GM18519 (cell line): ENCODE measurements around the gene MAPK8IP3.
"Not testable (repeated sequence)": the region's sequence is repeated elsewhere in the genome, so short reads cannot be mapped to it uniquely, and the experiment has no call there.

Experiments
- ATAC-seq: cut with Tn5 transposase; IDR thresholded peaks from one replicate; pipeline ENCODE4 v1.9.1; 2021; ENCODE audit warnings: mild to moderate bottlenecking, moderate library complexity; ENCODE audit not compliant: unreplicated experiment, low FRiP score

Gene MAPK8IP3

DNA sequence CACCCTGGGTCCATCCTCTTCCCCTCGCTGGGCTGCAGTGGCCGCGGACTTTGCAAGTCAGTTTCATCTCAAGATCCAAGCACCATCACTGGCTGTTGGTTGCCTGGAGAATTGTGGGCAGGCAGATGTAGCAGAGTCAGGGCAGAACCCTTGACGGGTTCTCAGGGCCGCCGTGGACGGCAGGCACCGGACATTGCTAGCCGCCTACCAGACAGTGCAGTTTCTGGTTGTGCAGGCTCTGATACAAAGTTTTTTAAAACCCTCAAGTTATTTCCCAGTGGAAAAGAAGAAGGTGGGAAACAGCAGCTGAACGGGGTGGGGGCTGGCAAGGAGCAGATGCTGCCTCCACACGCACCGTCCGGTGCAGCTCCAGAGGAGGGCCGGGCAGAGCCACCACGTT is 3.4 kb downstream of the MAPK8IP3 start:
- no peak for ATAC-seq

DNA sequence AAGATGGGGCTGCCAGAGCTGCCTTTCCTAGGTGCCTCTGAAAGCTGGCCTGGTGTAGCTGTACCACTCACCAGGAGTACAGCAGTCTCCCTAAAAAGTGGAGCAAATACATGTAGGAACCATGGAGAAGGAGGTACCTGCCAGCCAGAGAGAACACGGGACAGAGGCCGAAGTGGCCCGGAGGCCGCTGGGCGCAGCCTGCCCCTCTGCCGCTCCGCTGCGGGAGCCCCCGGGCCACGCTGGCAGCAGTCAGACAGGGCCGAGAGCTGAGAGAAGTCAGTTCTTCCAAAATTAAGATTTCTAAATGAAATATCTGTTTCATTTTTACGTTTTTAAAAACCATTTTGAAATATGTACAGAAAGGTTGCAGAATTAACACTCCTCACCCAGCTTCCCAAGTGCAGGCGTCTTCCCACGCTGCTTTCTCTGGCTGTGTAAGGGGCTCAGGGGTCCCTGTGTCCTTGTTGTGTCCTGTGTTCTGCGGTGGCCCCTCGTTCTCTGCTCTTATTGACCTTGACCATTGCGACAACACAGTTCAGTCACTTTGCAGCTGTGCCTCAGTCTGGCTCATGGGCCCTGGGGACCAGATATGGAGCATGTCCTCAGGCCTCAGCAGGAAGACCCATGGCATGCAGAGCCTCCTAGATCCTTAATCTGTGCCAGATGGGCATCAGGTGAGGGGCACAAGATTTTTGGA is 5.0 kb downstream of the MAPK8IP3 start:
- ATAC-seq: no peak

DNA sequence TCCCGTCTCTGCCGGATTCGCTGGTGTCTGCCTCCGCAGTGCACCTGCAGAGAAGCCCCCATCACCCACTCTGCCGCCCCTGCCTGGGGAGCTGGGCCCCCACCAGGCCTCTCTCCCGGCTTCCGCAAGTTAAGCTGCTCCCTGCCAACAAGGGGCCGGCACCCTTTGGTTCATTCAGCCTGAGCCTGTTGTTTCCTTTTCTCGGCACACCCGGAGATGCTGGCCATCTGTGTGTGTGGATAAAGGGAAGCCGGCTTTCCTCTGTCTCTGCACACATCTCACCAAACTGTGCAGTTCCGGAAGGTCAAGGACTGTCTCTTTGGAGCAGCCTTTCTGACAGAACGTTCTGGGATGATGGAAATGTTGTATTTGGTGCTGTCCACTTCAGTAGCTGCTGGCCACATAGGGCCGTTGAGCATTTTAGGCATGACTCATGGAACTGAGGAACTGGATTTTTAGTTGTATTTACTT is 6.8 kb downstream of the MAPK8IP3 start:
- ATAC-seq: no peak

DNA sequence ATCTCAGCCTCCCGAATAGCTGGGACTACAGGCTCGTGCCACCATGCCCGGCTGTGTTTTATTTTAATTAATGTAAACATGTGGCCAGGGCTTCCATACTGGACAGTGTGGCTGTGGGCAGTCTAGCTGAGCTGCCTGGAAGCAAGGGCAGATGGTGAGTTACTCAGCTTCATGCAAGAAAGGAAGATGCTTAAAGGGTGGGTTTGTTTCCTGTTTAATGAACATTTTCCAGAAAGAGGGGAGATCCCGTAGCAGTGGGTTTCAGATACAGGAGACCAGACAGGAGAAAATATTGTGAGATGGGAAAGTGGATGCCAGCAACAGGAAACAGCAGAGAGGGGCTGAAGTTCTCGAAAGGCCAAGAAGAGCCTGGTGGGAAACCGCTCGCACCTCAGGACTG is 7.3 kb downstream of the MAPK8IP3 start:
- no peak for ATAC-seq

DNA sequence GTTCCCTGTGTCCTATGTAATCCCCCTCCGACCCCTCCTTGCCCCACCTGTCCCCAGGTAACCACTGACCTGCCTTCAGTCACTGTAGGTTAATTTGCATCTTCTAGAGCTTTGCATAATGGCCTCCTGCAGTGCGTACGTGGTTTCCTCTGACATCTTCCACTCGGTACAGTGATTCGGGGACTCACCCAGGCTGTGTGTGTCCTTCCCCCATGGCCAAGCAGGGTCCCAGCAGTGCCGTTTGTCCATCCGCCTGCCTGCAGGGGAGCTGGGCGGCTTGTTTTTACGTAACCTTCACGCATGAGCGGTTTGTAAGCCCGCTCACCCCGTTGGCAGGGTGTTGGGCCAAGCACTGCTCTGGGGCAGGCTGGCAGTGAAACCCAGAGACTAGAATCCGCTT is 7.9 kb downstream of the MAPK8IP3 start:
- ATAC-seq: no peak

DNA sequence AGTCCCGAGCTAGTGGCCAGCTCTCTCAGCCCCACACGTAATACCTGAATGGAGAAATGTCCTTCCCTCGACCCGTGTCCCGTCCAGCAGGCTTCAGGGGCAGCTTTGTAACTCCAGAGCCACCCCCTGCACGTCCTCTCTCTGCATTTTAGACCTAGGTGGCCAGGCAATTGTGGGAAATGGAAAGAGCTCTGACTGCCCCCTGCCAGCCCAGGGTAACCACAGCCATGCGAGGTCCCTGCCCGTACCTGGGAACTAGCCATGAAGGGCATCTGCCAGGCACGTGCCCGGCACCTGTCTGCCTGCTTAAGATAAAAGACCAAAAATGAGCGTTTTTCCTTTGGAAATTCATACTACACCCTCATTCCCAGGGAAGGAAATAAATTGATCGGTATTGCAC is 9.2 kb downstream of the MAPK8IP3 start:
- ATAC-seq: no peak

DNA sequence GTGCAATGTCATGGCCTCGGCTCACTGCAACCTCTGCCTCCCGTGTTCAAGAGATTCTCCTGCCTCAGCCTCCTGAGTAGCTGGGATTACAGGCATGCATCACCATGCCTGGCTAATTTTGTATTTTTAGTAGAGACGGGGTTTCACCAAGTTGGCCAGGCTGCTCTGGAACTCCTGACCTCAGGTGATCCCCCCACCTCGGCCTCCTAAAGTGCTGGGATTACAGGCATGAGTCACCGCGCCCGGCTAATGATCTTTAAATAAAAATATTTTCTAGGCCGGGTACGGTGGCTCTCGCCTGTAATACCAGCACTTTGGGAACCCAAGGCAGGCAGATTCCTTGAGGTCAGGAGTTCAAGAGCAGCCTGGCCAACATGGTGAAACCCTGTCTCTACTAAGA is 12.2 kb downstream of the MAPK8IP3 start:
- not testable (repeated sequence) for ATAC-seq

DNA sequence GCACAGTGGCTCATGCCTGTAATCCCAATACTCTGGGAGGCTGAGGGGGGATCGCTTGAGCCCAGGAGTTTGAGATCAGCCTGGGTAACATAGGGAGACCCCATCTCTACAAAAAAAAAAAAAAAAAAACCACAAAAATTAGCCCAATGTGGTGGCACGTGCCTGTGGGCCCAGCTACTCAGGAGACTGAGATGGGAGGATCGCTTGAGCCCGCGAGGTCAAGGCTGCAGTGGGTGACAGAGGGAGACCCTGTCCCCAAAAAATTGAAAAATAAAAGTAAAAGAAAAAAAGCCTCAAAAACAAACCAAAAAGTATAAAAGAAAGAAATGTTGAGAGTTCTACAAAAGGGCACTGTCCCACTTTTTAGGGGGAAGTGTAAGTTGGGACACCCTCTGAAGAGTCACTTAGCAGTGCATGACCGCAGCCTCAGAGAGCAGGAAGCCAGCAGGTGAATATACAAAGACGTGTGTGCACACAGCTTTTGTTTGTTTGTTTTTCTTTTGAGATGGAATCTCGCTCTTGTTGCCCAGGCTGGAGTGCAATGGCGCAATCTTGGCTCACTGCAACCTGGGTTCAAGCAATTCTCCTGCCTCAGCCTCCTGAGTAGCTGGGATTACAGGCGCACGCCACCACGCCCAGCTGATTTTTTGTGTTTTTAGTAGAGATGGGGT is 13.7 kb downstream of the MAPK8IP3 start:
- ATAC-seq: not testable (repeated sequence)

DNA sequence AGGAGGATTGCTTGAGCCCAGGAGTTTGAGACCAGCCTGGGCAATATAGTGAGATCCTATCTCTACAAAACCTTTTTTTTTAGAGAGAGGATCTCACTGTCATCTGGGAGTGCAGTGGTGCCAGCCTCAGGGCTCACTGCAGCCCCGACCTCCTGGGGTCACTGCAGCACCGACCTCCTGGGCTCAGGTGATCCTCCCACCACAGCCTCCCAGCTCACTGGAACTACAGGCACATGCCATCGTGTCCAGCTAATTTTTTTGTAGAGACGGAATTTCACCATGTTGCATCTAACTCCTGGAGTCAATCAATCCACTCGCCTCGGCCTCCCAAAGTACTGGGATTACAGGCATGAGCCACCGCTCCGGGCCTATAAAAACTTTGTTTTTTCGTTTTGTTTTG is 15.4 kb downstream of the MAPK8IP3 start:
- no peak for ATAC-seq

DNA sequence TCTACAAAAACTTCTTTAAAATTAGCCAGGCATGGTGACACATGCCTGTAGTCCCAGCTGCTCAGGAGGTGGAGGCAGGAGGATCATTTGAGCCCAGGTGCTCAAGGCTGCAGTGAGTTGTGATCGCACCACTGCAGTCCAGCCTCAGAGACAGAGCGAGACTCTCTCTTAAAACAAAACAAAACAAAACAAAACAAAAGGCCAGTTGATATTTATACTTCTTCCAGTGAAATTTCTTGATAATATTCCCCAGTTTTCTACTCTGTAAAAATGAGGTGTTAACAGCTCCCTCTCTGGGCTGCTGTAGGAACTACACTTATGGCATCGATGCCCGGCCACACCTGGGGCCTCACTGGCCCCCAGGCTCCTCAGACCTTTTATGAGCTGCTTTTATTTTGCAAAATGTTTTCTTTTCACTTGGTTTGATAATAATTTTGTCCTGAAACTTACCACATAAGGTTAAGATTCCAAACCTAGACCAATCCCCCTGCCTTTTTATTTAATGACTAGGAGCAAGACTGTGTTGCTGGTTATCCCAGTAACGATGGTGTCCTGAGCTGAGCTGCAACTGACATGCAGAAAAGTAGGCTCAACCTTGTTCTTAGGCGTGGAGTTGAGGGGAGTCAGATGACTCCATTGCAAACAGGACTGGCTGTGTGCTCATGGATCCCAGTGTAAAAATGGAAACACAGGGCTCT is 17.6 kb downstream of the MAPK8IP3 start:
- no peak for ATAC-seq

DNA sequence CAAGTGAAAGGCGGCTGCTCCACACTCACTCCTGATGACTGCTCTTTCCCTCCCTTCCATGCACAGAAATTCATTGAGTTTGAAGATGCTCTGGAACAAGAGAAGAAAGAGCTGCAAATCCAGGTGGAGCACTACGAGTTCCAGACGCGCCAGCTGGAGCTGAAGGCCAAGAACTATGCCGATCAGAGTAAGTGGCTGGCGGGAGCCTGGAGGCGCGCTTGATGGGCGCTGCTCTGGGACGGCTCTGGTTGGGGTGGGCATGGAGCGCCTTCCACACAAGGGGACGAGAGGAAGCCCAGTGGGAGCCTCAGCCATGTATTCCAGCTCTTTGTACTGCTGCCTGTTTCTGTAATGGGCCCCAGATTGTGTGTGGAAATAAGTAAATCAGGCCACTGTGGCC is 18.5 kb downstream of the MAPK8IP3 start:
- ATAC-seq: no peak

DNA sequence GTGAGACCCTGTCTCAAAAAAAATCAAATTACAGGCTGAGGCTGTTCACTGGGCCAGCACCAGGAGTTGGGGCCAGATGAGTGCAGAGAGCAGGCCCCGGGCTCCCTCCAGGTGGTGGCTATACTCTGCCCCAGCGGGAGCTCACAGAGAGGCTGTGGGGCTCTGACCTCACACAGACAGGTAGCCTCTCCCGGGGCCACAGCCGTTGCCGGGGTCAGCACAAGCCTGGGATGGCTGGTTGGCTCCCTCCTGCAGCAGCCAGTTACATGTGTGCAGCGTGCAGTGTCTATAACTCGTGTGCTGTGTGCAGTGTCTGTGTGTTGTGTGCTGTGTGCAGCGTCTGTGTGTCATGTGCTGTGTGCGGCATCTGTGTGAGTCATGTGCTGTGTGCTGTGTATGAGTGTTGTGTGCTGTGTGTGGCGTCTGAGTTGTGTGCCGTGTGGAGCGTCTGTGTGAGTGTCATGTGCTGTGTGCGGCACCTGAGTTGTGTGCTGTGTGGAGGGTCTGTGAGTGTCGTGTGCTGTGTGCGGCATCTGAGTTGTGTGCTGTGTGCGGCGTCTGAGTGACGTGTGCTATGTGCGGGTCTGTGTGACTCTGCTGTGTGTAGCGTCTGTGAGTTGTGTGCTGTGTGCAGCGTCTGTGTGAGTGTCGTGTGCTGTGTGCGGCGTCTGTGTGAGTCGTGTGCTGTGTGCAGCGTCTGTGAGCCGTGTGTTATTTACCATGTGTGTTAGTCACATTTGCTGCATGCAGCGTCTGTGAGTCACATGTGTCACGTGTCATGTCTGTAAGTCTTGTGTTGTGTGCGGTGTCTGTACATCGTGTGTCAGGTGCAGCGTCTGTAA is 20.9 kb downstream of the MAPK8IP3 start:
- ATAC-seq: no peak

DNA sequence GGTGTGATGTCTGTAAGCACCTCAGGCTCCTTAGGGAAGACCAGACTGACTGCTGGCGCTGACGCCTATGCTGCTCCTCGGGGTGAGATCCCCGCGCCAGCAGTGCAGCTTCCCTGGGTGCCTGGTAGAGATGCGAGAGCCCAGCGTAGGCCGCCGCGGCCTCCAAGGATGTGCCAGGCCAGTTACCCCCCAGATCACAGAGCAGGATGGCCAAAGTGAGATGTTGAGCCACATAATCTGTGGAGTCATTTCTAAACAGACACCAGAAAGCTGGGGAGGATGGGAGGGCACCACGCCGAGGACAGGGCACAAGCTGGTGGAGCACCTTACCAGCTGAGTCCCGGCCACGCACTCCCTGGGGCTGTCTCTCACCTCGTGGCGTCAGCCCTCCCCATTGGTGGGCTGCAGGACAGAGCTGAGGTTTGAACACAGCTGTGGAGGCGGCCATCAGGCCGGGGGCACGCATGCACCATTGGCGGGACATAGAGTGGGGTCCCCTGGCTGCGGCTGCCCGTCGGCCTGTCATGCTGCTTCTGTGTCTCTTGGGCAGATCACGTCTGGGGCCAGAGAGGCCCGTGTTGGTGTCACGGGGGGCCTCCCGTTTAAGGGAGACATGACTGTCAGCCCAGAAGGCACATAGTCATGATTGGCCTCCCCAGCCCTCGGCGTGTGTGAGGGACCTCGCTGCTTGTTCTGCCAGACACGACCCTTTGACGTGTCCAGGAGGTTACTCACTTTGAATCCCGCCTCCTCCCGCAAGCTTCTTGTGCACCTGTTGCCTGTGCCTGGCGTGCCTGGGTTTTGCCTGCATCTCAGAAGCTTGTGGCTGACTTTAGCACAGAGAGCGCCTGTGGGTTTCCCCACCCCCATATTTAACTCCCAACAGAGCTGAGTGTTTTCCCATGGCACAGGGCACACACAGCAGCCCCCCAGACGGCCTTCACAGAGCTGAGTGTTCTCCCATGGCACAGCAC is 21.9 kb downstream of the MAPK8IP3 start:
- ATAC-seq: no peak

DNA sequence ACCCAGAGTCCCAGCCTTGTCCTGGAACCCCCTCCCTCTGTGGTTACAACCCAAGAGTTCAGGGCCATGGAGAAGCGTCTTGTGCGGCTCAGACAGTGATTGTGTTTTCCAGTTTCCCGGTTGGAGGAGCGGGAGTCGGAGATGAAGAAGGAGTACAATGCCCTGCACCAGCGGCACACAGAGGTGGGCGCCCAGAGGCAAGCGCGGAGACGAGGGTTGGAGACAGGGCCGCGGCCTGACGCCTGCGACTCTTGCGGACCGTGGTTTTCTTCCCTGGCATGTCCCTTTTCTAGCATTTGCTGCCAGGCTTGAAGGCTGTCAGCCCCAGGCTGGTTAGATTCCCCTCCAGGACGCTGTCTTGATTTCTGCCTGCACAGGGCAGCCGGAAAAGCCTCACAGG is 23.0 kb downstream of the MAPK8IP3 start:
- no peak for ATAC-seq

DNA sequence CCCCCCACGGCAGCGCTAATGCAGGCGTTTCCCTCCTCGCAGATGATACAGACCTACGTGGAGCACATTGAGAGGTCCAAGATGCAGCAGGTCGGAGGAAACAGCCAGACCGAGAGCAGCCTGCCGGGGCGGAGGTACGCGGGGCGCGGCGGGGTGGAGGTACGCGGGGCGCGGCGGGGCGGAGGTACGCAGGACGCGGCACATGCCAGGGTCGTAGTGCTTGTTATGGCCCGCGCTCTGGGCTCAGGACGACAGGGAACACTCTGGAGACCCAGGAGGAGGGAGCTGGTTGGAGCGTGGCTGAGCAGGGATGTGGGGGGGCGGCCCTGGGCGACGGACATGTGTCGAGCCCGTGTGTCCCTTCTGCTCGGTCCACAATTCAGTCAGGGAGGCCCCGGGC is 23.4 kb downstream of the MAPK8IP3 start:
- no peak for ATAC-seq

DNA sequence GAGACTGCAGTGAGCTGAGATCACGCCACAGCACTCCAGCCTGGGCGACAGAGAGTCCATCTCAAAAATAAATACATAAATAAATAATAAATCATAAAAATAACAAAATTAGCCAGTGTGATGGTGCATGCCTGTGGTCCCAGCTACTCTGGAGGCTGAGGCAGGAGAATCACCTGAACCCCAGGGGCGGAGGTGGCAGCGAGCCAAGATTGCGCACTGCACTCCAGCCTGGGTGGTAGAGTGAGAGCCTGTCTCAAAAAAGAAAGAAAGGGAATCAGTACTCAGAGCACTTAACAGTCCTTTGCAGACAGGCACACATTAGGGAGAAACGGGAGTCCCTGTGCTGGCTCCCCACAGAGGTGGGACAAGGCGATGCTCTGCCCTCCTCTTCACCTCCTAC is 25.1 kb downstream of the MAPK8IP3 start:
- ATAC-seq: no peak

DNA sequence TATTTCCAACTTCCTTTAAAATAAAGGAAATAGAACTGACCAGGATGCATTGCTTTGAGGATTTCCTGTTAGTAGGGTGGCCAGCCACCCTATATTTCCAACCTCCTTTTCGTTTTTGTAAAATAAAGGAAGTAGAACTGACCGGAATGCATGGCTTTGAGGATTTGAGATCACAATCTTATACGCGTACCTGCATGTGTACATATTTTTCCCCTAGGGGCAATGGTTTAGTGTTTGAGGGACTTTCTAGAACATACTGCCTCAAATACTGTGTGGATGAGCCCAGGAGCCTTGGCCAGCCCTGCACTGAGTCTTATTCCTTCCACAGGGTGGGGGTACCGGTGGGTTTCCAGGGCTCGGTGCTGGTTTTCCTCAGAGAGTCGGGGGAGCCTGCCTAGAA is 25.6 kb downstream of the MAPK8IP3 start:
- ATAC-seq: no peak

DNA sequence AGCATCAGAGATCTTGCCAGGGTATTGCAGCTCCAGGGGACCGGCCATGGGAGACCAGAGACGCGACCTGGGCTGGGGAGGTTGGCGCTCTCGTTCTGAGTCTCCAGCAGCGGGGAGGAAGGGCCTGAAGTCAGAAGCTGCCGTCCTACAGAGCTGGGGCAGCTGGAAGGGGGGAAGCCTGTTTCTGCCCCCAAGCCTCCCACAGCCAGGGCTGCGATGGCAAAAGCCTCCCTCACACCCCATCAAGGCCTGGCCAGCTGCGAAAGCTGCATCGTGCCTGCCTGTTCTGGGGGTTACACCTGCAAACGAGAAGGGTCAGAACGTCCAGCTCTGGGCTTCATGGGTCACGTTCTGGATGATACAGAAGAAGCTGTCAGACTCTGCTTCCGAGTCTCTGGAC is 26.1 kb downstream of the MAPK8IP3 start:
- ATAC-seq: no peak

DNA sequence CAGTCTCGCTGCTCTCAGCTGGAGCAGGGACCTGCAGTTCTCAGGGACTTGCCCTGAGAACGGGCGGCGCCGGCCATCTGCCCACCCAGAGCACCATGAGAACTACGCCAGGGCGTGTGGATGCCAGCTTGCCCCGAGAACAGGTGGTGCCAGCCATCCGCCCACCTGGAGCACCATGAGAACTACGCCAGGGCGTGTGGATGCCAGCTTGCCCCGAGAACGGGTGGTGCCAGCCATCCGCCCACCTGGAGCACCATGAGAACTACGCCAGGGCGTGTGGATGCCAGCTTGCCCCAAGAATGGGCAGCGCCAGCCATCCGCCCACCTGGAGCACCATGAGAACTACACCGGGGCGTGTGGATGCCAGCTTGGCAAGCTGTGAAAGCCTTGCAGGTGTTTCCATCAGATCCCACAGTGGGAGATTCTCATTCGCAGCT is 26.6 kb downstream of the MAPK8IP3 start:
- not testable (repeated sequence) for ATAC-seq

DNA sequence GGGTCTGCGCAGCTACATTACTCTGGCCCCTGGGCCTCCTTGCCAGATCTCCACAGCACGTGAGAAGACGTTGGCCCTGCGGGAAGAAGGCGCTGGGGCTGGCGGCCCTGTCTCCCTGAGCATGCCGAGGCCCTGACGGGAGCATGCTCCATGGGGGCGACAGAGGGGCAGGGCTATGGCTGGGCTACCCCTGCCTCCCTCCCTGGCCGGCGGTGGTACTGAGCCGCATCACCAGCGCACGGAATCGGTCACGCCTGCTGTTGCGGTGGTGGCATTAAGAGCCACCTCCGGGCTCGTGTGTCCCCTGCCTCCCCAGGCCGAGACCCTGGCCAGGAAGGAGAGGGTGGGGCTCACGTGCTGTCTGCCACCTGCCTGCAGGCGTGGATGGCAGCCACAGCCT is 28.1 kb downstream of the MAPK8IP3 start:
- no peak for ATAC-seq
